Urinary bladder (tissue), 4 donors: Measurements from ENCODE around the gene PCSK5. TPM values are rescaled to one million over a fixed set of nuclear protein-coding genes. Genes with fewer than 3 reads are reported as not detected.

Experiments
- DNase-seq: peaks from one replicate; pipeline ENCODE4 v3.0.0-alpha.2; 2015; ENCODE audit errors: extremely low spot score
- H3K27ac ChIP-seq: one replicate; pipeline ENCODE4 v1.5.1; 2013; ENCODE audit warnings: low read depth, mild to moderate bottlenecking, moderate library complexity
- H3K36me3 ChIP-seq: one replicate; pipeline ENCODE4 v1.6.1; 2013; ENCODE audit warnings: mild to moderate bottlenecking, moderate library complexity; ENCODE audit not compliant: insufficient read depth
- H3K4me1 ChIP-seq: one replicate; pipeline ENCODE4 v1.6.1; 2013; ENCODE audit warnings: mild to moderate bottlenecking, moderate library complexity; ENCODE audit not compliant: insufficient read depth
- H3K4me3 ChIP-seq: one replicate; pipeline ENCODE4 v1.5.1; 2013; ENCODE audit warnings: low read depth, low read length
- WGBS: extraction: QIAGEN DNeasy Blood & Tissue Kit; methylation state at CpG from one replicate; pipeline ENCODE4 v1.1.7; 2013; 5-methylcytosine and 5-hydroxymethylcytosine counted together
- polyA plus RNA-seq: library from polyadenylated mRNA; stranded (reverse); fragments of 200-250 nt; gene quantifications from one replicate; pipeline ENCODE4 v1.2.3, GENCODE V29; 2013
- total RNA-seq: library from RNA; depleted of rRNA; stranded (reverse); fragments of >200 nt; gene quantifications from one replicate; pipeline ENCODE4 v1.2.3, GENCODE V29; 2014
- donor health status: healthy with polysubstance abuse.
- donor health status: healthy.

PCSK5 gene
- total and polyA plus RNA-seq, 2 donors, result 6.1 to 25.4 TPM

DNA sequence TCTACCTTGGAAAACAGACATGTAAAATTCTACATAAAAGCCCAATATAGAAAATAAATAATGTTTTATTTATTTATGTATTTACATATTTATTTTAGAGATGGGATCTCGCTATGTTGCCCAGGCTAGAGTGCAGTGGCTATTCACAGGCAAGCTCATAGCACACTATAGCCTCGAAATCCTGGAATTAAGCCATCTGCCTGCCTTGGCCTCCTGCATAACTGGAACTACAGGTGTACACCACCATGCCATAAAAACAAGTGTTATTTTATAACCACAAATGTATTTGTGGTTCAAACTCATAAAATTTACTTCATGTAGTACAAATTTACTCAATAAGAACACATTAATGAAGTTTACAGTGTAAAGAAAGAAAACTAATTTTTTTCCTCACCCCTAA is 510.7 kb downstream of the PCSK5 start:
- WGBS, result 92% methylated on average over 2 of the region's 2 CpGs
- H3K4me3 ChIP-seq, result no peak overlapping the region
- no peaks in the 10 kb centered on the region for H3K4me1 ChIP-seq
- no peak for DNase-seq
- H3K36me3 ChIP-seq, result no peaks in the 10 kb centered on the region
- no peak overlapping the region for H3K27ac ChIP-seq

GRCh38 chr9:76401580-76402354 is 511.3 kb downstream of the PCSK5 start:
- DNase-seq, result no peak
- H3K4me3 ChIP-seq, result no peak overlapping the region
- no peak overlapping the region for H3K27ac ChIP-seq
- no peaks in the 10 kb centered on the region for H3K4me1 ChIP-seq
- no peaks in the 10 kb centered on the region for H3K36me3 ChIP-seq
- 72% methylated on average over 3 of the region's 3 CpGs for WGBS

- DNase-seq, result no peak
- WGBS, result 4% methylated on average over 2 of the region's 2 CpGs
- Histone ChIP-seq H3K36me3 (no peaks in the 10 kb centered on the region), H3K4me1 (no peaks in the 10 kb centered on the region), H3K27ac (no peak overlapping the region), H3K4me3 (no peak overlapping the region)
Observed at GRCh38 chr9:76403352-76403751, 512.9 kb downstream of the PCSK5 start.

GRCh38 chr9:76404401-76404800 is 513.9 kb downstream of the PCSK5 start:
- 64% methylated on average over 1 of the region's 1 CpG for WGBS
- H3K36me3 ChIP-seq, result no peaks in the 10 kb centered on the region
- H3K4me1 ChIP-seq, result no peaks in the 10 kb centered on the region
- no peak overlapping the region for H3K4me3 ChIP-seq
- DNase-seq, result no peak
- H3K27ac ChIP-seq, result no peak overlapping the region

DNA sequence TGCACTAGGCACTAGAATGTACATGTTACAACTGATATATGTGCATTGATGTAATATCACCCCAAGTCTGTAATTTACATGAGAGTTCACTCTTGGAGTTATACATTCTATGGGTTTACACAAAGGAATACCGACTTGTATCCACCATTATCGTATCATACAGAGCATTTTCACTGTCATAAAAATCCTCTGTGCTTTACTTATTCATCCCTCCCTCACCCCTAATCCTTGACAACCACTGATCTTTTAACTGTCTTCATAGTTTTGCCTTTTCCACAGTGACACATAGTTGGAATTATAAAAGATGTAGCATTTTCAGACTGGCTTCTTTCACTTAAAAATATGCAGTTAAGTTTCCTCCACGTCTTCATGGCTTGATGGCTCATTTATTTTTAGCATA is 514.9 kb downstream of the PCSK5 start:
- DNase-seq, result no peak

DNA sequence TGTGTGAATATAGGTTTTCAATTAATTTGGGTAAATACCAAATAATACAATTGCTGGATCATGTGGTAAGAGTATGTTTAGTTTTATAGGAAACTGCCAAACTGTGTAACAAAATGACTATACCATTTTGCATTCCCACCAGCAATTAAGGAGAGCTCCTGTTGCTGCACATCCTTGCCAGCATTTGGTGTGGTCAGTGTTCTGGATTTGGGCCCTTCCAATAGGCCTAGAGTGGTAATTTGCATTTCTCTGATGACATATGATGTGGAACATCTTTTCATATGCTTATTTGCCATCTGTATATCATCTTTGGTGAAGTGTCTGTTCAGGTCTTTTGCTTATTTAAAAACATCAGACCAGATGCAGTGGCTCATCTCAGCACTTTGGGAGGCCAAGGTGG is 515.4 kb downstream of the PCSK5 start:
- Histone ChIP-seq H3K4me1 (no peaks in the 10 kb centered on the region), H3K4me3 (no peak overlapping the region), H3K36me3 (no peaks in the 10 kb centered on the region), H3K27ac (no peak overlapping the region)
- DNase-seq, result no peak

More for the DNA sequence above, 514.9 kb downstream of the PCSK5 start:
- no peaks in the 10 kb centered on the region for H3K36me3 ChIP-seq
- no peaks in the 10 kb centered on the region for H3K4me1 ChIP-seq
- 51% methylated on average over 3 of the region's 3 CpGs for WGBS
- H3K27ac ChIP-seq, result no peak overlapping the region
- H3K4me3 ChIP-seq, result no peak overlapping the region
